ENCODE measurements around the gene CDC27. TPM values are rescaled to one million over a fixed set of nuclear protein-coding genes. Genes with fewer than 3 reads are reported as not detected.

CDC27 gene
- total RNA-seq, 1 experiment from 2014 or later = 95.9 TPM

DNA sequence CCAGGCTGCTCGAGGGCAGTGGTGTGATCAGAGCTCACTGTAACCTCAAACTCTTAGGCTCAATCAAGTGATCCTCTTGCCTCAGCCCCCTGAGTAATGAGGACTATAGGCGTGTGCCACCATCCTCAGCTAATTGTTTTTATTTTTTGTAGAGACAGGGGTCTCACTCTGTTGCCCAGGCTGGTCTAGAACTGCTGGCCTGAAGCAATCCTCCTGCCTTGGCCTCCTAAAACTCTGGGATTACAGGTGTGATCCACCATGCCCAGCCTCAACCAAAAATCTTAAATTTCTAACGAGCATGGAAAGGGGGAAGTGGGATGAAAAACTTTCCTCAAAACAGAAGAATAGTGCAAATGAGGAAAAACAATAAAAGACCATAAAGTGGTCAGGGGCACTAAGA is 92.8 kb downstream of the CDC27 start:
- no peak for TF ChIP-seq EZH2 (IDR thresholded peaks at IDR 0.05; ENCODE audit: borderline replicate concordance, low read depth, low read length, poor library complexity, severe bottlenecking)
- TF ChIP-seq, protein P1, sequence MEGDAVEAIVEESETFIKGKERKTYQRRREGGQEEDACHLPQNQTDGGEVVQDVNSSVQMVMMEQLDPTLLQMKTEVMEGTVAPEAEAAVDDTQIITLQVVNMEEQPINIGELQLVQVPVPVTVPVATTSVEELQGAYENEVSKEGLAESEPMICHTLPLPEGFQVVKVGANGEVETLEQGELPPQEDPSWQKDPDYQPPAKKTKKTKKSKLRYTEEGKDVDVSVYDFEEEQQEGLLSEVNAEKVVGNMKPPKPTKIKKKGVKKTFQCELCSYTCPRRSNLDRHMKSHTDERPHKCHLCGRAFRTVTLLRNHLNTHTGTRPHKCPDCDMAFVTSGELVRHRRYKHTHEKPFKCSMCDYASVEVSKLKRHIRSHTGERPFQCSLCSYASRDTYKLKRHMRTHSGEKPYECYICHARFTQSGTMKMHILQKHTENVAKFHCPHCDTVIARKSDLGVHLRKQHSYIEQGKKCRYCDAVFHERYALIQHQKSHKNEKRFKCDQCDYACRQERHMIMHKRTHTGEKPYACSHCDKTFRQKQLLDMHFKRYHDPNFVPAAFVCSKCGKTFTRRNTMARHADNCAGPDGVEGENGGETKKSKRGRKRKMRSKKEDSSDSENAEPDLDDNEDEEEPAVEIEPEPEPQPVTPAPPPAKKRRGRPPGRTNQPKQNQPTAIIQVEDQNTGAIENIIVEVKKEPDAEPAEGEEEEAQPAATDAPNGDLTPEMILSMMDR (conservative IDR thresholded peaks at IDR 0.05; ENCODE audit: low read depth, low read length) = no peak
- Histone ChIP-seq H3K36me3 (ENCODE audit: insufficient read depth, low read length, poor library complexity, severe bottlenecking) (no peaks in the 10 kb centered on the region), H3K27me3 (replicated peaks; ENCODE audit: insufficient read depth, low read depth, low read length, poor library complexity) (no peaks in the 10 kb centered on the region), H3K4me3 (ENCODE audit: low read depth, low read length, poor library complexity, severe bottlenecking) (no peak overlapping the region), H3K4me1 (ENCODE audit: insufficient read depth, low read length, poor library complexity, severe bottlenecking) (no peaks in the 10 kb centered on the region), H3K27ac (ENCODE audit: low read depth, low read length, poor library complexity, severe bottlenecking) (no peak overlapping the region), H3K9me3 (ENCODE audit: low read depth, low read length, poor library complexity, severe bottlenecking) (no peaks in the 10 kb centered on the region)
- ChIA-PET CTCF (no interaction called here), POLR2A (ENCODE audit: low non-redundant PET) (no interaction called here)
- intact Hi-C loops (cut with micrococcal nuclease; ENCODE audit: unreplicated experiment) = no loop called here
- BruUV-seq (replicated peaks) = no TSS peak
- no peak for DNase-seq (ENCODE audit: low spot score)

DNA sequence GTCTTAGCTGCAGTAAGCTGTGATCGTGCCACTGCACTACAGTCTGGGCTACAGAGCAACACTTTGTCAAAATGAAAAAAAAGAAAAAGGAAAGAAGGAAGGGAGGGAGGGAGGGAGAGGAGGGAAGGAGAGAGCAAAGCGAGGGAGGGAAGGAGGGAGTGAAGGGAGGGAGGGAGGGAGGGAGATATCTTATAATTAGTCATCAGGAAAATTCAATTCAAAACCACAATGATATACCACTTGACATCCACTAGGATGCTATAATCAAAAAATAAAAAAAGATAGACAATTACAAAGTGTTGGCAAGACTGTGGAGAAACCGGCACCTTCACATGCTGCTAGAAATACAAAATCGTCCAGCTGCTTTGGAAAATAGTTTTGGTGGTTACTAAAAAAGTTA is 93.8 kb downstream of the CDC27 start:
- DNase-seq (ENCODE audit: low spot score) = no peak
- H3K36me3 ChIP-seq (ENCODE audit: insufficient read depth, low read length, poor library complexity, severe bottlenecking) = no peaks in the 10 kb centered on the region
- no peaks in the 10 kb centered on the region for H3K4me1 ChIP-seq (ENCODE audit: insufficient read depth, low read length, poor library complexity, severe bottlenecking)
- TF ChIP-seq EZH2 (IDR thresholded peaks at IDR 0.05; ENCODE audit: borderline replicate concordance, low read depth, low read length, poor library complexity, severe bottlenecking) = no peak
- TF ChIP-seq, protein P1 (conservative IDR thresholded peaks at IDR 0.05; ENCODE audit: low read depth, low read length) = no peak
- intact Hi-C loops (cut with micrococcal nuclease; ENCODE audit: unreplicated experiment) = no loop called here
- no peak overlapping the region for H3K27ac ChIP-seq (ENCODE audit: low read depth, low read length, poor library complexity, severe bottlenecking)
- no TSS peak for BruUV-seq (replicated peaks)
- H3K9me3 ChIP-seq (ENCODE audit: low read depth, low read length, poor library complexity, severe bottlenecking) = no peaks in the 10 kb centered on the region
- no peak overlapping the region for H3K4me3 ChIP-seq (ENCODE audit: low read depth, low read length, poor library complexity, severe bottlenecking)
- POLR2A ChIA-PET (ENCODE audit: low non-redundant PET) = no interaction called here
- no peaks in the 10 kb centered on the region for H3K27me3 ChIP-seq (replicated peaks; ENCODE audit: insufficient read depth, low read depth, low read length, poor library complexity)
- CTCF ChIA-PET = no interaction called here

DNA sequence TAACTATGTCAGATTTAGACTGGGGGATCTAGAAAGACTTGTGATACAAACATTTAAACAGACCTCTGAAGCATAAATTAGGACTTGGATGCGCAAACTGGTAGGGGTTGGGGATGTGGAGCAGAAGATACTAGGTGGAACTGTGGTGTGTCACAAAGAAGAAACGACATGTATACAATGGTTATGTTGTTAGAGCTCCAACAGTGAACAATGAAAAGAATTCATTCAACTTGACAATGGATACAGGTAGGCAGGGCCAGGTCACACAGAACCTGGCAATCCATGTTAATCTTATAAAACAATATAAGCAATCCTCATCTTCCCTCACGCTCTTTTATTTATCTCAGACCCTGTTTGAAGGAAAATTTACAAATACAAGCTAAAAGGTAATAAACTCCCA is 102.0 kb downstream of the CDC27 start:
- H3K27ac ChIP-seq (ENCODE audit: low read depth, low read length, poor library complexity, severe bottlenecking) = no peak overlapping the region
- no peaks in the 10 kb centered on the region for H3K9me3 ChIP-seq (ENCODE audit: low read depth, low read length, poor library complexity, severe bottlenecking)
- ChIA-PET POLR2A (ENCODE audit: low non-redundant PET) (no interaction called here), CTCF (no interaction called here)
- no peaks in the 10 kb centered on the region for H3K36me3 ChIP-seq (ENCODE audit: insufficient read depth, low read length, poor library complexity, severe bottlenecking)
- no peak overlapping the region for H3K4me3 ChIP-seq (ENCODE audit: low read depth, low read length, poor library complexity, severe bottlenecking)
- BruUV-seq (replicated peaks) = no TSS peak
- H3K27me3 ChIP-seq (replicated peaks; ENCODE audit: insufficient read depth, low read depth, low read length, poor library complexity) = no peaks in the 10 kb centered on the region
- no peak for DNase-seq (ENCODE audit: low spot score)
- TF ChIP-seq EZH2 (IDR thresholded peaks at IDR 0.05; ENCODE audit: borderline replicate concordance, low read depth, low read length, poor library complexity, severe bottlenecking) = no peak
- TF ChIP-seq, protein P1 (conservative IDR thresholded peaks at IDR 0.05; ENCODE audit: low read depth, low read length) = no peak
- H3K4me1 ChIP-seq (ENCODE audit: insufficient read depth, low read length, poor library complexity, severe bottlenecking) = no peaks in the 10 kb centered on the region
- intact Hi-C loops (cut with micrococcal nuclease; ENCODE audit: unreplicated experiment) = no loop called here
